Stimulated activated CD4-positive, alpha-beta T cell treated with anti-CD3 and anti-CD28 coated beads, Interleukin-1b, Interleukin-23, amount 100 ng/mL, for 24 hours (primary cell): ENCODE measurements around the gene TNFRSF8.
A peak's percentile ranks its signal among the peaks of the same experiment; 100 is the strongest.
"Not testable (repeated sequence)": the region's sequence is repeated elsewhere in the genome, so short reads cannot be mapped to it uniquely, and the experiment has no call there.

Source experiments
- DNase-seq, 4 experiments: peaks; one replicate each; pipeline ENCODE4 v3.0.0-alpha.2; 2020; ENCODE audit warnings: low read depth in 4 of 4, low spot score in 1 of 4

TNFRSF8 gene

GRCh38 chr1:12038356-12039163 lies 24.5 kb upstream of the TNFRSF8 start:
- DNase-seq: no peak

GRCh38 chr1:12039164-12039525 lies 24.0 kb upstream of the TNFRSF8 start:
- no peak for DNase-seq

DNA sequence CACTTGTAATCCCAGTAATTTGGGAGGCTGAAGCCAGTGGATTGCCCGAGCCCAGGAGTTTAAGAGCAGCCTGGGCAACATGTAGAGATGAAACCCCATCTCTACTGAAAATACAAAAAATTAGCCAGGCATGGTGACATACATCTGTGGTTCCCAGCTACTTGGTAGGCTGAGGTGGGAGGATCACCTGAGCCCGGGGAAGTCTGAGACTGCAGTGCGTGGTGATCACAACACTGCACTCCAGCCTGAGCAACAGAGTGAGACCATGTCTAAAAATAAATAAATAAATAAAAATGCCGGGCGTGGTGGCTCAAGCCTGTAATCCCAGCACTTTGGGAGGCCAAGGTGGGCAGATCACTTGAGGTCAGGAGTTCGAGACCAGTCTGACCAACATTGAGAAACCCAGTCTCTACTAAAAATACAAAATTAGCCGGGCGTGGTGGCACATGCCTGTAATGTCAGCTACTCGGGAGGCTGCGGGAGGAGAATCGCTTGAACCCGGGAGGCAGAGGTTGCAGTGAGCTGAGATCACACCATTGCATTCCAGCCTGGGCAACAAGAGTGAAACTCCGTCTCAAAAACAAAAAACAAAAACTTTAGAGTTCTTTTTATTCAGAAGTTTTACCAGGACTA lies 23.2 kb upstream of the TNFRSF8 start:
- not testable (repeated sequence) for DNase-seq

- no peak for DNase-seq
These were observed 22.5 kb upstream of the TNFRSF8 start for GRCh38 chr1:12040457-12041051.

- not testable (repeated sequence) for DNase-seq
These were observed 18.8 kb upstream of the TNFRSF8 start for GRCh38 chr1:12044187-12044877.

DNA sequence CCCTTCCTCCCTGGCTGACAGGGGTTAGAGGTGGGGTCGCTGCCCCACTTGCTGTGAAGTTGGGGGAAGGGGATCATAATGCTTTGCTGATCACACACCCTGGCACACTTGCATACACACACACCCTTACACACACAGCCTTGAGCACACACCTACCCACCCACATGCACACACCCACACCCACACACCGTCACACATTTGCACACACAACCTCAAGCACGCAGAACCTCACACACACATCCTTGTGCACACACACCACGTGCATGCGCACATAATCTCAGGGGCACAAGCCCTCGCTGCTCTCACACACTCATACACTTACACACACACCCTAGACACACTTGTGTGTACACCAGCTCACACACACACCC lies 16.4 kb upstream of the TNFRSF8 start:
- no peak for DNase-seq

DNA sequence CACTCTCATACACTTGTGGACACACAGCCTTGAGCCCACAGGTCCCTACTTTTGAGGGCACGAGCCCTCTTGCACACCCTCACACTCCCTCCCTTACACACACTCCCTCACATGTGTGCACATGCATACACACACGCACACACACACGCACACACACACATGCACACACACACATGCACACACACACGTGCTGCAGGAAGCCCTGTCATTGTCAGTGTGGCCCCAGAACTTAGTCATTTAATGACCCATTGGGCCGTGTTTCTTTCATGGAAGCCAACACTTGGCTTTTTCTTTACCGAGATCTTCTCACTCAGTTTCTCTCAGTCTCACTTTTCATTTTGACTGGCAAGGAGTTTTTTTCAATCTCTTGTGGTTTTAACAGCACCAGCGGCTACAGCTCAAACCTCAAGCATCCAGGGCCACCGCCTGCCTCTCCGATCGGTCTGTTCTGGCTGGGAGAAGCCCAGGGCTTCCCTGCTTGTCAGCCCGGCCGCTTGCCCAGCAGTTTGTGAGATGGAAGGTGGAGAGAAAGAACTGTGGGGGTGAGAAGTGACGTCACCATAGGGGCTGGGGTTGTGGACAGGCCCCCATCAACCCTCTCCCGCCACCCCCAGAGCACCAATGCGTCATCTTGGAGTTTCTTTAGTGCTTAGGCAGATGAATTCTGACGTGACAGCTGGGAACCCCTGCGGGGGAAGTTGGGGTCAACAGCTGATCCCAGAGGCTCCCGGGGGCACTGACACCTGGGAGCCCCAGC lies 15.8 kb upstream of the TNFRSF8 start:
- peak in 2 of 4 experiments; percentile 46 to 55 for DNase-seq

DNA sequence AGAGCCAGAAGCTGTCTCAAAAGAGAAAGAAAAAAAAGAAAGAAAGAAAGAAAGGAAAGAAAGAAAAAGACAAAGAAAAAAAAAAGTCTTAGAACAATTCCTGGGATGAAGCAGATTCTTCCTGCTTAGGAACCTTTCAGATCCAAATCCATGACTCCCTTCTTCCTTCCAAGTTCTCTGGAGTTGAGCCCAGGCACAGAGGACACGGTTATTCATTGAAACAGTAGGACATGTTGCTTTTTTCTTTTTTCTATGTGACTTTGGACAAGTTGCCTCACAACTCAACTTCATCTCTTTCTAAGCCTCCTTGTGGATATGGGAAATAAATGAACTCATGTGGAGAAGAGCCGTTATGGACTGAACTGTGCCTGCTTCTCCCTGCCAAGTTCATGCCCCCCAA lies 14.7 kb upstream of the TNFRSF8 start:
- DNase-seq: no peak

DNA sequence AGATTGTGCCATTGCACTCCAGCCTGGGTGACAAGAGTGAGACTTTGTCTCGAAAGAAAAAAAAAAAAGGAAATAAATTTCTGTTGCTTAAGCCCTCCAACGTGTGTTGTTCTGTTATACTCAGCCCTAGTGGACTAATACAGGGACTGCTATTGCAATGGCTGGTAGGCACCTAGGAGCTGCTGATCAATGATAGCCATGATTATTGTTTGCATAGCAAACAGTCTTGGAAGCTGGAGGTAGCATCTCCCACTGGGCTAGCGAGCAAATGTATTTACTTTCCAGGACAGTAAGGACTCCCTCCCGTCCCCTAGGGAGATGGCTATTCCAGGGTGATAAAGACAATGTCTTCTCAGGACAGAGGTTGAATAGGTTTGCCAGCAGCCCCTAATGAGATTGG lies 13.5 kb upstream of the TNFRSF8 start:
- DNase-seq: no peak

- DNase-seq: no peak
These were observed 11.7 kb upstream of the TNFRSF8 start for GRCh38 chr1:12051361-12051760.

- no peak for DNase-seq
These were observed 11.0 kb upstream of the TNFRSF8 start for GRCh38 chr1:12052008-12052573.

GRCh38 chr1:12052997-12053686 lies 10.0 kb upstream of the TNFRSF8 start:
- no peak for DNase-seq

DNA sequence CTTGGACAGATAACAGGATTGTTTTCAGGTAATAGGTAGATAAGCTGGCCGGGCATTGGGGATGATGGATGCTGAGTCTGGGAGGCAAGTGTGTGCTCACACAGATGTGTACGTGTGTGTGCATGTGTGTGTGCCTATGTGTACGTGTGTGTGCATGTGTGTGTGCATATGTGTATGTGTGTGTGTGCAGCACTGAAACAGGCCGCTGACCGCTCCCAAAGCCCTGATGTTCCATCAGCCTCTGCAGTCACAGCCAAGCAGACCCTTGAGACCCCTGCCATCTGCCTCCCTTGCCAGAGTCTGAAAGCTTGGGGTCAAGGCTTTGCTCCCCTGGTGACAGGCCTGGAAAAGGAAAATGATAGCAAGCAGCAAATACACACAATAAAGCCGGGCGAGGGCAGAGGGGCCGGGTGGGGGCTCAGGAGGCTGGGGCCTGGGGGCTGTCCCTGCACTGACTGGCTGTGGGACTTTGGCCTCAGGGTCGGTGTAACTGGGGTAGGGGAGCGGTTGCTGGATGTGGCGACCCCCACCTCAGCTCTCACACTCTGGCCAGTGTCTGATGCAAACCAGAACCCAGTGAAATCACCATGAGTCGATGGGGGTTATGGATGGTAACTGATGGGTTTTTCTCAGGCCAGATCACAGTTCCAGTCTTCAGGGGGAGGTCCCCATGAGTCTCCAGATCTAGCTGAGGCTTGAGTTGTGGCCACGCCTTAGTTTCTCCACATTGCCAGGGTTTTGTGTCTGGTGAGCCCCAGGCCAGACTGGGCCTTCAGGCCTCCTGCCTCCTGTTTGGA lies 9.2 kb upstream of the TNFRSF8 start:
- no peak for DNase-seq

DNA sequence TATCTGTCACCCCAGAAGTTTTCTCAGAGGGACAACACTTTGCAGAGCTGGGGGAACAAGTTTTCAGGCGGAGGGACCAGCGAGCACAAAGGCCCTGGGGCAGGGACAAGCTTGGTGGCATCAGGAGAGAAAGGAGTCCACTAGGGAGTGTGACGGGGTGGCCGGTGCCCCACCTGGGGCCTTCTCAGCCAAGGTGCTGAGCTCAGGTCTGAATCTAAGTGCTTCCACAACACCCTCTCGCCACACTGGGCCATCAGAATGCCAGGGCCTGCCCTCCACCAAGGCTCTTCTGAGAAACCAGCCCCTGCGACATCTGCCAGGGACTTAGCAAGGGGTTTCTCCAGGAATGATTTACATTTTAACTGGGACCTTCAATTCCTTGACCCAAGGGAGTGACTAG lies 7.8 kb upstream of the TNFRSF8 start:
- no peak for DNase-seq

GRCh38 chr1:12056331-12056841 lies 6.7 kb upstream of the TNFRSF8 start:
- no peak for DNase-seq

GRCh38 chr1:12057382-12057781 lies 5.7 kb upstream of the TNFRSF8 start:
- peak in 1 of 4 experiments; percentile 50 for DNase-seq

- DNase-seq: no peak
These were observed 5.0 kb upstream of the TNFRSF8 start for GRCh38 chr1:12057940-12058687.

DNA sequence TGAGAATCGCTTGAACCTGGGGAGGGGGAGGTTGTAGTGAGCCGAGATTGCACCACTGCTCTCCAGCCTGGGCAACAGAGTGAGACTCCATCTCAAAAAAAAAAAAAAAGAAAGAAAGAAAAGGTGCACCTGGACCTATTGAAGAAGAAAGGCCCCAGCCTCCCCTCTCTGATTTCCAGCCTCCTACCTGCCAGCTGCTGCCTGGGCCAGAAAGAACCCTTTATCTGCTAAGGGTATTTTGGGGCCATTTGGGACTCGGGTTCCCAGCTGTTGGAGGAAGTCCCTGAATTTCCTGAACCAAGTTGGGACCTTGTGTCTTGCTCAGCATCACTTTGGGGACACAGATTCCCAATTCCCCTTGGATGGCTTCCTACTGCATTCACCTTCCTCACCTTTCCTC lies 3.9 kb upstream of the TNFRSF8 start:
- DNase-seq: no peak
